ENCODE measurements around the gene TSFM.
A peak's percentile ranks its signal among the peaks of the same experiment; 100 is the strongest.
"Not testable (repeated sequence)": the region's sequence is repeated elsewhere in the genome, so short reads cannot be mapped to it uniquely, and the experiment has no call there.

The TSFM gene

GRCh38 chr12:57763881-57764661 lies 18.5 kb upstream of the TSFM start:
- DNase-seq (ENCODE audit: low read depth), result no peak

GRCh38 chr12:57764662-57765002 lies 18.0 kb upstream of the TSFM start:
- DNase-seq (ENCODE audit: low read depth), result no peak

GRCh38 chr12:57765003-57765697 lies 17.4 kb upstream of the TSFM start:
- DNase-seq (ENCODE audit: low read depth), result no peak

GRCh38 chr12:57765698-57766463 lies 16.7 kb upstream of the TSFM start:
- no peak for DNase-seq (ENCODE audit: low read depth)

- DNase-seq (ENCODE audit: low read depth), result no peak
These were observed 15.9 kb upstream of the TSFM start, which contains the start of gene CYP27B1 for GRCh38 chr12:57766464-57767304. TSS of gene CYP27B1 (minus strand) at chr12:57767078. CDS start at chr12:57767041, 37 bp downstream.

GRCh38 chr12:57767305-57767698 lies 15.3 kb upstream of the TSFM start:
- no peak for DNase-seq (ENCODE audit: low read depth)

GRCh38 chr12:57767876-57768275 lies 14.7 kb upstream of the TSFM start:
- no peak for DNase-seq (ENCODE audit: low read depth)

- no peak for DNase-seq (ENCODE audit: low read depth)
These were observed 13.0 kb upstream of the TSFM start for GRCh38 chr12:57769594-57769993.

GRCh38 chr12:57770734-57771133 lies 11.9 kb upstream of the TSFM start:
- no peak for DNase-seq (ENCODE audit: low read depth)

- peak; percentile 85 for DNase-seq (ENCODE audit: low read depth)
These were observed 11.2 kb upstream of the TSFM start for GRCh38 chr12:57771236-57771872.

GRCh38 chr12:57771873-57772428 lies 10.6 kb upstream of the TSFM start, which contains the start of gene METTL1:
TSS of gene METTL1 (minus strand) at chr12:57772105. CDS start at chr12:57772083, 22 bp downstream.
- peak; percentile 95 for DNase-seq (ENCODE audit: low read depth)

GRCh38 chr12:57772429-57773322 lies 9.9 kb upstream of the TSFM start, which contains the start of gene EEF1AKMT3:
TSS of gene EEF1AKMT3 (plus strand) at chr12:57772614. CDS start at chr12:57772725, 111 bp downstream.
- DNase-seq (ENCODE audit: low read depth), result peak; percentile 26

GRCh38 chr12:57774634-57775033 lies 8.0 kb upstream of the TSFM start:
- DNase-seq (ENCODE audit: low read depth), result not testable (repeated sequence)

- DNase-seq (ENCODE audit: low read depth), result no peak
These were observed 7.5 kb upstream of the TSFM start for GRCh38 chr12:57775044-57775443.

GRCh38 chr12:57775563-57776246 lies 6.9 kb upstream of the TSFM start:
- DNase-seq (ENCODE audit: low read depth), result no peak

GRCh38 chr12:57776247-57776587 lies 6.4 kb upstream of the TSFM start:
- DNase-seq (ENCODE audit: low read depth), result no peak

- no peak for DNase-seq (ENCODE audit: low read depth)
These were observed 5.2 kb upstream of the TSFM start for GRCh38 chr12:57777367-57777766.

GRCh38 chr12:57777911-57778310 lies 4.7 kb upstream of the TSFM start:
- no peak for DNase-seq (ENCODE audit: low read depth)

- DNase-seq (ENCODE audit: low read depth), result no peak
These were observed 2.9 kb upstream of the TSFM start for GRCh38 chr12:57779736-57780135.
